GM18867 (cell line): ENCODE data around the gene DTX3.

Experiments used
- ATAC-seq: cut with Tn5 transposase; IDR thresholded peaks from one replicate; pipeline ENCODE4 v1.9.1; 2021; ENCODE audit warnings: mild to moderate bottlenecking, moderate library complexity; ENCODE audit not compliant: unreplicated experiment

DTX3 gene

DNA sequence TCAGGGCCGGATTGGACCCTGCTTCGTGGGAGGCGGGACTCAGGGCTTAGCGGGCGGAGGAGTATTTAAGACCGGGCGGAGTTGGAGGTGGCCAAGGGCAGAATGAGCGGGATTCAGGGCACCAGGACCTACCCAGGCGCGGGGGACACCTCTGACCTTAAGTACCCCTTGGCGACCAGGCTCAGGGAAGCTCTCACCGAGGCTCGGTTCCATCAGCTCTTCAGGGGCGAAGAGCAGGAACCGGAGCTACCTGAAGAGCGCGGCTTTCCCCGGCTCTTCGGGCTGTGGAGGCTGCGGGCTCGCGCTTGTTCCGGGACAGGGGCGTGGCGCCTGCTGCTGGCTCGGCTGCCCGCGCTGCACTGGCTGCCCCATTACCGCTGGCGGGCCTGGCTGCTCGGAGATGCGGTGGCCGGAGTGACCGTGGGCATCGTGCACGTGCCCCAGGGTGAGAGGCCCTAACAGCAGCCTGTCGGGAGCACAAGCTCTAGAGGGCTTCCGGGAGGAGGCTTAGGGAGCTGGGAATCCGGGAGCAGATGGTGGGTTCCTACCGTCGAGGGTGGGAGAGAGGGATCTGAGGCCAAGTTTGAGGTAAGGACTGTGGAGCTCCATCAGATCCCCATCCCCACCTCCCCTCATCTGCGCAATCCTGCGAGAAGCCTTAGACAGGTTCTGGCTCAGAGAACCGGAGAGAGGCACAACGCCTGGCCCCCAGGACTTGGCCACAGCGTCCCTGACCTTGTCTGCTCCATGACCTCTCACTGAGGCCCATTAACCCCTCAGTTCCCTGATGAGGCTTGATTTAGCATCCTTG lies 15.0 kb downstream of the DTX3 start:
- ATAC-seq = no peak

DNA sequence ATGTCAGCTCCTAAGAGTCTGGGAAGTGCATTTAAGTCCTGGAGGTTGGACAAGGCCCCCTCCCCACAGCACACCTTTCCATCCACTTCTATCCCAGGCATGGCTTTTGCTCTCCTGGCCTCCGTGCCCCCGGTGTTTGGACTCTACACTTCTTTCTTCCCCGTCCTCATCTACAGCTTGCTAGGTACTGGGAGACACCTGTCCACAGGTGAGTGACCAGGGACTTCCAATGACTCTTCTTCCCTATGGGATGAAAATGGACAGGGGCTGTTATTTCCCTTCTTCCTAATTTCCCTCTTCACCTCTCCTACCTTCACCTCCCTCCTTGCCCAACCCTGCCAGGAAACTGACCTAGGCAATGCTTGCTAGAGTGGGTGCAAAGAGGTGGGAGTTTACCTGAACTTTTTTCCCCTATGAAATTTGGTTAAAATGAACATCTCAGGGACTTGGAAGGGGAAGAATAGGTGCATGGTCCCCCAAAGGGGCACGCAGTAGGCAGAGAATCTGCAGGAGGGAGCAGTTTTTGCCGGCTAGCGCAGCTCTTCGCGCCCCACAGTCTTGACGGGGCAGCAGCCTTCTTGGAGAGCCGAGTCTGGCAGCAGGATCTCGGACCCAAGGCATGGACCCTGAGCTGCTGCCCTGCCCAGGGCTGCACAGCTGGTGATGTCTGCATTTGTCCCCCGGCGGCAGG lies 15.8 kb downstream of the DTX3 start:
- no peak for ATAC-seq

DNA sequence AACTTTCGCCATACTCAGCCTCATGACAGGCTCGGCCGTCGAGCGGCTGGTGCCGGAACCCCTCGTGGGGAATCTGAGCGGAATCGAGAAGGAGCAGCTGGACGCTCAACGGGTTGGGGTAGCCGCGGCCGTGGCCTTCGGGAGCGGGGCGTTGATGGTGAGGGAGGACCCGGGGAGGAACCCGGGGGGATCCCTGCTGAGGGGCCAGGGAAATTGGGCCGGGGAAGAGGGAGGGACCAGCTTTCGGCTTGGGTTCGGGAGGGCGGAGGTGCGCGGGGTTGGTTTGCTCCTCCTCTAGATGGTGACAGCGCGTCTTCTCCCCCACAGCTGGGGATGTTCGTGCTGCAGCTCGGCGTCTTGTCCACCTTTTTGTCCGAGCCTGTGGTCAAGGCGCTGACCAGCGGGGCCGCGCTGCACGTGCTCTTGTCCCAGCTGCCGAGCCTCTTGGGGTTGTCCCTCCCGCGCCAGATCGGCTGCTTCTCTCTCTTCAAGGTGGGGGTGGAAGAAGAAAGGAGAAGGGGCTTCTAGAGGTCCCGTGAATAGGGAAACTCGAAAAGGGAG lies 16.4 kb downstream of the DTX3 start:
- ATAC-seq = no peak

DNA sequence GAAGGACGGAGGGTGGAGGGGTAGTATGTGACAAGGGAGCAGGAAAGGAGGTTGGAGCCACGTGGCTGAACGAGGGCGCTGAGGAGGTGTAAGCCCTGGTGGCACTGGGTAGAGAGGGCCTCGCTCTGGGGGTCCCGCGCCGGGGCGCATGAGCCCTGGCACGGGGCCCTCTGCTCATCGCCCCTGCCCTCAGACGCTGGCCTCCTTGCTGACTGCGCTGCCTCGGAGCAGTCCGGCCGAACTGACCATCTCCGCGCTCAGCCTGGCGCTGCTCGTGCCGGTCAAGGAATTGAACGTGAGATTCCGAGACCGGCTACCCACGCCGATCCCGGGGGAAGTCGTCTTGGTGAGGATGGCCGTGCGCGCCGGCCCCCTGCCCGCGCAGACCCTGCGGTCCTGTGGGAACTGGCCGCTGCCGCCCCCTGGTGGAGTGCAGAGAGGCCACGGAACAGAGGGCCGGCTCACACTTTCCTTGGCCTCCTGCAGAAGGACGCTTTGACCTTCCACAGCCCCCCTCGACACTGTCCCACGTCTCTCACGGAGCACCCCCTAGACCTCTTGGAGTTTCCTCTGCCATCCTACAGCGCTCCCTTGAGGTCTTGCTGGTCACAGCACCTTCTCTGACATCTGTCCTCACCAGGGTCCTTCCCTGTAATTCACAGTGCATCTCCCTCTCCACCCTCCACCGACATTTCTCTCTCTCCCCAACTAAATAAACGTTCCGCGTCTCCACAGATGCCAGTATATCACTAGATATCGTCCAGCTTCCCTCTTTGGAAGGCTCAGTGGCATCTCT lies 17.1 kb downstream of the DTX3 start:
- ATAC-seq = no peak

DNA sequence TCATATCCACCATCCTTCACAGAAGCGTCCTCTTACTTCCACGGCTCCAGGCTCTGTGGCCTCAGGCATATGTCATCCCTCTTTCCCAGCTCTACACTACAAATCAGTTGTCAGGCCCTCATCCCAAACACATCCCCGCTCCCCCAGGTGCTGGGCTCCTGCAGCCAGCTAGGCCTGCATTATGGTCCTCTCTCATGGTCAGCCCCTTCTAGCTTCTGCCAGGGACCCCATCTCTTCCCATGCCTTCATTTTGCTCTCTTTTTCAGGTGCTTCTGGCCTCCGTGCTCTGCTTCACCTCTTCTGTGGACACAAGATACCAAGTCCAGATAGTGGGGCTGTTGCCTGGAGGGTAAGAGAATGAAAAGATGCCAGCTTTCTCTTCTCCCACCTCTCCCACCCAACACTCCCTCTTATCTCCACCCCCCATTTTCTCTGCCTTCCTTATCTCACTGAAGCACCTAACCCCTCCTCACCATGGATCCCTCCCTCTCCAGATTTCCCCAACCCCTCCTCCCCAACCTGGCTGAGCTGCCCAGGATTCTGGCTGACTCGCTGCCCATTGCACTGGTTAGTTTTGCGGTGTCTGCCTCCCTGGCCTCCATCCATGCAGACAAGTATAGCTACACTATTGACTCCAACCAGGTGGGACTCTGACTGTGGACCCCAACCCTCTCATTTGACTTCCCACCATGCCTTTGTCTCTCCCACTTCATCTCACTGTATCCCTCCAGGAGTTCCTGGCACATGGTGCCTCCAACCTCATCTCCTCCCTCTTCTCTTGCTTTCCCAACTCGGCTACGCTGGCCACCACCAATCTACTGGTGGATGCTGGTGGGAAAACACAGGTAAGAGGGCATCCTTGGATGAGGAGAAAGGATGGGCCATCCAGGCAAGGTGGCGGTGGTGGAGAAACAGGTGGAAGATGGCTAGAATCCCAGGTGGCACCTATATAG lies 17.9 kb downstream of the DTX3 start:
- ATAC-seq = no peak

DNA sequence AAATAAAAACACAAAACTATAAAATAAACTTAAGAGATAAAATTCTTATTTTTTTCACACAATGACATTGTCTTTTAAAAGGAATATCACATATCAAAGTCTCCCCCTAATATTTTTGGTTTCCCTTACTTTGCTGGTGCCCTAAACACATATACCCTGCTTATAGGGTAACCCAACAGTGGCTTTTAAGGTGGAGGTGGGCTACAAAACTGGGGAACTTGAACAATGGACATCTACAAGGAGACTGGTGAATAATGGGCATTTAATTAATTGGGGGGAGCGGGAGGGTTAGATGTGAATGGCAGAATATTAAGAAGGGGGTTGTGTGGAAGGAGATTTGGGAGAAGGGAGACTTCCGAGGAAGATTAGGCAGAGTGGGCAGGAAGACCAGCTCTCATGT lies 18.8 kb downstream of the DTX3 start:
- no peak for ATAC-seq

DNA sequence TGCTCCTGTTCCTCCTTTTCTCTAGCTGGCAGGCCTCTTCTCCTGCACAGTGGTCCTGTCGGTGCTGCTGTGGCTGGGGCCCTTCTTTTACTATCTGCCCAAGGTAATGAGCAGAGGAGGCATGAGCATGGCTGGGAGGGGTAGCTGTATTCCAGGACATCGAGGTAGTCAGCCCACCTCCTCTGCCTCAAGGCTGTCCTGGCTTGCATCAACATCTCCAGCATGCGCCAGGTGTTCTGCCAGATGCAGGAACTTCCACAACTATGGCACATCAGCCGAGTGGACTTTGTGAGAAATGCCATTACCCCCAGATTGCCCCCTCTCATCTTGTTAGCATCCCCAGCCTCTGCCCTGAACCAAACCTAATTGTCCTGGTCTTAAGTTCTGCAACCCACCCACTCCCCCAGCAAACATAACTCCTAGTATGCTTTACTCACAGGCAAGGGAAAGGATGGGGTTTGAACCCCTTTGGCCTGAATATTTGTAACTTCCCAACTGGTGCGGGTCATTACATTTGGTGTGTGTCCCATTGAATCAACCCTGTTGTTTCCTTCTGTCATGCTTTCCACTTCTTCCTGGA lies 19.3 kb downstream of the DTX3 start:
- no peak for ATAC-seq

DNA sequence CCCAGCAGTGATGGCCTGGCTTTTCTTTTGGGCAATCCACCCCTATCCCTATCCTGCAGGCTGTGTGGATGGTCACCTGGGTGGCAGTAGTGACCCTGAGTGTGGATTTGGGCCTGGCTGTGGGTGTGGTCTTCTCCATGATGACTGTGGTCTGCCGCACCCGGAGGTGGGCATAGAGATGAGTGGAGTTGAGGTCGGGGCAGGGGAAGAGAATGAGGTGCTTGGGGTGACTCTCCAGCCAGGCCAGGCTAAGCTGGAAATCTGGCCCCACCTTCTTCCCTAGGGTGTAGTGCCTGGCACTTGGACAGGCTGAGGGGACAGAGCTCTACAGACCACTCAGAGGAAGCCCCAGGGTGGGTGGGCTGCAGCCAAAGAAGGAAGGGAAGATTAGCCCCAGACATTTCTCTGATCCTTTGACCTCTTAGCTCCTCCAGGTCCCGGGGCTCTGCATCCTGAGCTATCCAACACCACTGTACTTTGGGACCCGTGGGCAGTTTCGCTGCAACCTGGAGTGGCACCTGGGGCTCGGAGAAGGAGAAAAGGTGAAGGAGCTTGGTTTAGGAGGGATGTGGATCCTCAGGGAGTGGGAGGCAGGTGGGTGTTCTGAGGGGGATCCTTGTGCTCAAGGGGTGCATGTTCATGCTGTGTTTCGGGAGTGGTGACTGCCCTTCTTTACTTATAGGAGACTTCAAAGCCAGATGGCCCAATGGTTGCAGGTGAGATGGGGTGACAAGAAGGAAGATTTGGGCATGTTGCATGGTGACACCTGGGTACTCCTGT lies 20.0 kb downstream of the DTX3 start:
- ATAC-seq = no peak

DNA sequence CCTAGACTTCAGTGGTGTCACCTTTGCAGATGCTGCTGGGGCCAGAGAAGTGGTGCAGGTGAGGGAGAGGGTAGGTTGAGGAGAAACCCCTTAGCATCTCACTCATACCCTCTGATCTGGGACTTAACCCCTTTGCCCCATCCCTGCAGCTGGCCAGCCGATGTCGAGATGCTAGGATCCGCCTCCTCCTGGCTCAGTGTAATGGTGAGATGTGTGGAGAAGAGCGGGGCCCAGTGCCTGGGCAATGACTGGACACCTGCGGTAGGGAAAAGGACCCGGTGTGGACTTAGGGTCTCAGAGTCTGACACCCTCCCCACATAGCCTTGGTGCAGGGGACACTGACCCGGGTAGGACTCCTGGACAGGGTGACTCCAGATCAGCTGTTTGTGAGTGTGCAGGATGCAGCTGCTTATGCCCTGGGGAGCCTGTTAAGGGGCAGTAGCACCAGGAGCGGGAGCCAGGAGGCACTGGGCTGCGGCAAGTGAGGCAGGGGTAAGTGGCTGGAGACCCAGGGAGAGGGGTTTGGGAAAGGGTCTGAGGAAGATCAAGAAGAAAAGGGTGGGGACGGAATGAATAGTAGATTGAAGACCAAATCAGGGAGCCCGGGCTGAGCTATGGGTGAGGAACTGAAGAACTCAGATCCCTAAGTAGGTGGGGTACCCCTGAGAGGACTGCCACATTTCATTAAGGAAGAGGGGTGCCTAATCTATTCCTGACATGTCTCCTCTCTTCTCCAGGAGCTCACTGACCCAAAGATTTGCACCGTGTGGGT lies 20.8 kb downstream of the DTX3 start:
- no peak for ATAC-seq

DNA sequence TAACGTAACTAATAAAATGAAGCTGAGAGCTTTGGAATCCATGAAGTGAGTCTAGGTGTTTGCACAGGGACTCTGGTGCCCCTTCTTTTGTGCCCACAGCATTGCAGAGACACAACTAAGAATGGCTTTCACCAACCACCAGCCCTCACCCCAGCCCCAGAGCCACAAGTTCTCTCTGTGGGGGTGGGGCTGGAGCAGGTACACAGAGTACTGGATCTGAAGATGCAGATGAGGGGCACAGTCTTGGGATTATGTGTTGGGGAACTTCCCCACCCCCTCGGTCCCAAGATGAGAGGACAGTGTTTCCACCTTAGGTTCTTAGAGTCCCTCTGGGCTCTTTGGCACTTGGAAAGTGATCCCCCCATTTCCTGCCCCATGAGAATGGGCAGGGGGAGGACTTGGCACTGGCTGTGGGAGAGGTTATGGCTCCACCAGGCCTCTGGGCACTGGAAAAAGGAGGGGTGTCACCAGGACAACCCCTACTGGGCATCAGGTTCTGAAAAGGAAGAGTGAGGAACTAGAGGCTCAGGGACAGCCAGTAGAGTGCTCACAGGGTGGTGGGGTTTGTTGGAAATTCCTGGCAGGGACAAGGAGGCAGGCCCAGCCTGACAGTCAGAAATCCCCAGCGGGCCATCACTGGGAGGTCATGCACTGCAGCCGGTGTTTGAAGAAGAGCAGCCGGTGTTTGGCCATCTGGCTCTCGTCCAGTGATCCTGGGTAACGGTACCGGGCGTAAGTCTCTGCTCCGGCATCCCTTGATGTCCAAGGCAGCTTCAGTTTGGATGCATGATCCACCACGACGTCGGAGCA lies 21.7 kb downstream of the DTX3 start:
- no peak for ATAC-seq

DNA sequence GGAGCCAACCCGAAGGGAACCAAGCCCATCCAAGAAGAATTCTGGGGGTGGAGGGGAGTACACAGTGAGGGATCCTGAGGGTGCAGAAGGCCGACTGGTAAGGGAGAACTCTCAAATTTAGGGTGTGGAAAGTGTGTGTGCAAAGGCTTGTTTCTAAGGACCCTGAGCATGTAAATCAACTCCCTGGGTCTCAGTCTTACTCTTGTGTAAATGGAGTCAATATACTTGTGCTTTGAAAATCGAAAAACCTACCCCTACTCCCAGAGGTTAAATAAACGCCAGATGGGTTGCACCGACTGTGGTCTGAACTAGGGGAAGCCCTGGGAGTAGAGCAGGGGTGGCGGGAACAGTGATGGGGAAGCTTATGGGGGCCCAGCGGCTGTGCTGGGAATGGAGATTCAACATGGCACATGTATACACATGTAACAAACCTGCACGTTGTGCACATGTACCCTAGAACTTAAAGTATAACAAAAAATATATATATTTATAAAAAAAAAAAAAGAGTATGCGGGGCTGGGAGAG lies 22.4 kb downstream of the DTX3 start:
- no peak for ATAC-seq

DNA sequence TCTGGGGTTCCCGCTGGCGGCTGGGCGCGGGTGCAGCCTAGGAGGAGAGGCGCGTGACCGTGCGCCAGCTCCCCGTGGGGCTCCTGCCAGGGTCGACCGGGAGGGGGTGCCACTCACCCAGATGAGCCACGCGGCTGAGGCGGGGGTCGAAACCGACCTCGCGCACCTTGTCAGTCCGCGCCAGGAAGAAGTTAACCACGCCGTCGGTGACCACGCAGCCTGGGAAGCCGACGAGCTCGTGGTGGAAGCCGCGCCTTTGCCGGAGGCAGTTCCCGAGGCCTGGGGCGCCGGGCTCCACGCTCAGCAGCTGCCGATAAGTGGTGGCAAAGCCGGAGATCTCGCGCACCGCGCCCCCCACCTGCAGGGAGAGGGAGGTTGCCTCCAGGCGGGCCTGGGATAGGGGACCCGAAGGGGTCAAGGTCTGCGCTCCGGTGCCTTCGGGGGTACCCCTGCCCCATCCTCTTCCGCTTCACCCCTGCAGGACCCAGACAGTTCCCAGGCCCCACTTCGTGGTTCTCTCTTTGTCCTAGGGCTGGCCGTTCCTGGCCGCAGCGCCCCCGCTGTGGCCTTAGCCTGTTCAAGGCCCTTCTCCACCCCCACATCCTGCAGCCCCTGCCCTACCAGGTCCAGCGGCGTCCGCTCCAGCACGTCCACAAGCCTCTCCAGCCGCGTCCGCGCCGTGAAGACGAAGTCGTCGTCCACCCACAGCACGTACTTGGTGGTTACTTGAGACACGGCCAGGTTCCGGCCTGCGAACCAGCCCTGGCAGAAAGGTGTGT lies 23.1 kb downstream of the DTX3 start:
- no peak for ATAC-seq

DNA sequence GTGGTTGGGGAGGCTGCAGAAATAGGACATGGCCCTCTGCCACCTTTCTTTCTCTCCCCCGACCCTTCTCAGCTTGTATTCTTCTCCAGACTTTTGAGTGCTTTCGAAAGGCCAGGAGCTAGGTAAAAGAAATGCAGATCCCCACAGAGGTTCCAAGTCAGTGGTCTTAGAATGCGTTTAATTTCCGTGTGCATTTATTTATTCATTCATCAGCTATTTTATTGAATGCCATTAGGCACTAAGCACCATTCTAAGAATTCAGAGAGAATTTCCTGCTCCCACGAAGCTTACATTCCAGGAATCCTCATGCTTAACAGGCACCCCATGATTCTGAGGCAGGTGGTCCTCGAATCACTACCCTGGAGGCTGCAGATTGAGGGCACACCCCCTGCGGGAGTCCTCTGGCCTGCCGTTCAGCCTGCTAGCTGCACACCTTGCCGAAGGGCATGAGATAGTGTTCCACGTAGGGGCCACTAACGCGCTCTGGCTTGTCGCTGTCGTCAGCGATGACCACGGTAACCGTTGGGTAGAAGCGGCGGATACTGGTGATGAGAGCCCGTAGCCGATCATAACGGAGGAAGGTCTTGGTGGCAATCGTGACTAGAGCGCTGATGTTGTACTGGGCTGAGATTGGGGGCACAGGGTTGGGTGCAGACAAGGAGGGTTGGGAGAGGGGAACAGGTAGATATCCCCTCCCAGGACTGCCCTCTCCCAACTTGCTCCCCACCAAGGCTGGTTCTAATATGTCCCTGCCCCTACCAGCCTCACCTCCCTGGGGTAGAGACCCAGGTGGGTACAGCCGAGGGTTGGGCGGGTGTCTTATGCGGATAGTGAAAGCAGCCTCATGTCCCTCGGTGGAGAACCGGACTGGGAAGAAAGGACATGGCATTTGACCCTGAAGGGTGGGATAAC lies 23.9 kb downstream of the DTX3 start:
- no peak for ATAC-seq

DNA sequence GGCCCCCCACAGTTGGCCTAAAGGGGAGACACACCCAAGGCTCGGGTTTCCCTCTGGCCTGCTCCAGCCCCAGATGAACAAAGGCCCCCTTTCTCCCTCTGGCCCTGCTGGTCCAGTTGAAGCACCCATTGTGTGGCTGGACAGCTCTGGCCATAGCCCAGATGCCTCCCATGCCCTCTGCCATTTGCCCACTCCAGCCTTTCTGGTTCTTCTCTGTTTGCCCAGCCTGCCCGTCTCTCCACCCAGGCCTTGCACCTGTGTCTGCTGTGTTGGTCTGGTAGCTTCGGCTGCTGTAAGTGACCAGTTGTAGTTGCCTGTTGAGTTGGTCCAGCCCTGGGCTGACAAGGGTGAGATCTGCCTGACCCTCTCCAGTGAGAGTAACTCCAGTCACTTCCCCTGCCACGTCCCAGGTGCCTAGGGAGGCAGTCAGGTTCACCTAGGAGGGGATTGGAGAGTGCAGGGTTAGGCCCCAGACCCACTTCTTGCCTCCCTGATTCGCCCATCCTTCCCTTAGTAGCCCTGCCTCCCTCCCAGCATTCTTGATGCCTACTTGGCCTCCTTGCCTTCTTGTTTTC lies 25.4 kb downstream of the DTX3 start:
- ATAC-seq = no peak

DNA sequence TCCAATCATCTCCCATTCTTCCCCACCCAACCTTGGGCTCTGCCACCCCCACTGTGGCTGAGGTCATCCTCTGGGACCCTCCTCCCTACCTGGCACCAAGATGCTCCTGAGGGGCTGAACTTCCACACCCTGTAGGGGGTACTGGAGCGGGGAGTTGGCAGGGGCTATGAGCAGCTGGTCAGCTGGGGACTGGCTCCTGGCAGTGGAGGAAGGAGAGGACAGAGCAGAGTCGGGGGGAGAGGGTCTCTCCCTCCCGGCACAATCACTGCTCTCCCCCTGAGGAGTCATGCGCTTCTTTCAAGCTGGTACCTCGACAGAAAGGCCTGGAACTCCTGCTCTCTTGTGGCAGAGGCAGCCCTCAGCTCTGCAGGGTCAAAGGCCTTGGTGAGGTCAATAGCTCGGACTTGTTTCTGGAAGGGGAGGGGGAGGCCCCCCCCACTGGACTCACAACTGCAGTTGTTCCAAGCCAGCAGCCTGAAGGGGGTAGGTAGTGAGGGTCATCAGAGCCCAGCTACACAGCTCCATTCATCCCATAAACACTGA lies 26.3 kb downstream of the DTX3 start:
- ATAC-seq = no peak
